PC-3 (cell line): Measurements from ENCODE around the gene MIOX.

Experiments
- EZH2 ChIP-seq: fragments of 300-600 bp; sonication (generic); IDR thresholded peaks from one replicate; pipeline ENCODE4 v1.6.1; 2017; ENCODE audit warnings: antibody characterized with exemption, mild to moderate bottlenecking, low read length; ENCODE audit not compliant: unreplicated experiment
- TF ChIP-seq, protein P1 (sequence below): fragments of 300-600 bp; sonication (generic); conservative IDR thresholded peaks from 2 replicates; pipeline ENCODE4 v1.5.1; 2017; ENCODE audit warnings: antibody characterized with exemption, low read depth, mild to moderate bottlenecking, low read length

DNA sequence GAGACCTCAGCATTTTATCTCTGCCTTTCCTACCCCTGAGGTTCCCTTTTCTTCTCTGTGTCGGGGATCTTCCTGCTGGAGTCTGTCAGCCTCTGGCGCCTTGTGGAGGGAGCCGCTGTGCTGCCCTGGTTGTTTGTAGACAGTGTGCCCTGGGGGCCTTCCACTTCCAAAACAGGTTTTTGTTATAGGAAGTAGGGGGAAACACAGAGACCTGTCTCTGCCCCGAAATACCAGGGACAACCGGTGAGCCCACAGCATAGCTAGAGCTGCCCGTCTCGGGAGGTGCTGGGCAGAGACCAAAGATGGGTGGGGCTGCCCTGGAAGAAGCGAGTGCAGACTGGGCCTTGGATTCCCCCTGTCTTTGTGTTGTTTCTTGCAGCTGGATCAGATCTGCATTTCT, 29.4 kb downstream of the MIOX start:
- TF ChIP-seq, protein P1, sequence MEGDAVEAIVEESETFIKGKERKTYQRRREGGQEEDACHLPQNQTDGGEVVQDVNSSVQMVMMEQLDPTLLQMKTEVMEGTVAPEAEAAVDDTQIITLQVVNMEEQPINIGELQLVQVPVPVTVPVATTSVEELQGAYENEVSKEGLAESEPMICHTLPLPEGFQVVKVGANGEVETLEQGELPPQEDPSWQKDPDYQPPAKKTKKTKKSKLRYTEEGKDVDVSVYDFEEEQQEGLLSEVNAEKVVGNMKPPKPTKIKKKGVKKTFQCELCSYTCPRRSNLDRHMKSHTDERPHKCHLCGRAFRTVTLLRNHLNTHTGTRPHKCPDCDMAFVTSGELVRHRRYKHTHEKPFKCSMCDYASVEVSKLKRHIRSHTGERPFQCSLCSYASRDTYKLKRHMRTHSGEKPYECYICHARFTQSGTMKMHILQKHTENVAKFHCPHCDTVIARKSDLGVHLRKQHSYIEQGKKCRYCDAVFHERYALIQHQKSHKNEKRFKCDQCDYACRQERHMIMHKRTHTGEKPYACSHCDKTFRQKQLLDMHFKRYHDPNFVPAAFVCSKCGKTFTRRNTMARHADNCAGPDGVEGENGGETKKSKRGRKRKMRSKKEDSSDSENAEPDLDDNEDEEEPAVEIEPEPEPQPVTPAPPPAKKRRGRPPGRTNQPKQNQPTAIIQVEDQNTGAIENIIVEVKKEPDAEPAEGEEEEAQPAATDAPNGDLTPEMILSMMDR: no peak
- TF ChIP-seq EZH2: no peak
